H1 (cell line): ENCODE measurements around the gene WSCD1. TPM values are rescaled to one million over a fixed set of nuclear protein-coding genes. Genes with fewer than 3 reads are reported as not detected.

Source experiments
- ATF2 ChIP-seq: IDR thresholded peaks from 2 replicates; pipeline ENCODE4 v1.6.1; 2012; ENCODE audit warnings: low read length, inconsistent platforms
- CBX5 ChIP-seq: fragments of 300-800, 300-1000 bp; sonication (generic); IDR thresholded peaks from 2 replicates; pipeline ENCODE4 v1.7.1; 2016; ENCODE audit warnings: antibody characterized with exemption, low read length, low read depth
- CHD7 ChIP-seq: fragments of 300-600 bp; sonication (generic); IDR thresholded peaks from 2 replicates; pipeline ENCODE4 v1.7.1; 2012; ENCODE audit warnings: low read length, moderate library complexity, mild to moderate bottlenecking, inconsistent platforms; ENCODE audit not compliant: insufficient replicate concordance
- CTCF ChIP-seq, 3 experiments: IDR thresholded peaks; 1 replicate in 2 of 3; 2 replicates in 1 of 3; pipeline versions ENCODE4 v1.5.1 to v1.6.1; 2011; ENCODE audit warnings: low read length in 3 of 3, mild to moderate bottlenecking in 3 of 3, inconsistent platforms in 2 of 3, low read depth in 1 of 3, moderate library complexity in 1 of 3; ENCODE audit not compliant: insufficient read depth in 1 of 3; ENCODE audit errors: control extremely low read depth in 1 of 3
- RAD21 ChIP-seq, 2 experiments: IDR thresholded peaks in 1 of 2; conservative IDR thresholded peaks in 1 of 2; 2 replicates each; pipeline ENCODE4 v1.6.1; 2011; ENCODE audit warnings: low read depth in 2 of 2, low read length in 2 of 2, improper control_type of control experiment in 1 of 2, inconsistent platforms in 1 of 2, mild to moderate bottlenecking in 1 of 2, moderate library complexity in 1 of 2
- SIX5 ChIP-seq: IDR thresholded peaks from 2 replicates; pipeline ENCODE4 v1.6.1; 2011; ENCODE audit warnings: mild to moderate bottlenecking, low read depth, low read length
- polyA plus RNA-seq, 7 experiments: library from polyadenylated mRNA; depleted of rRNA in 3 of 7; stranded (reverse) in 5 of 7; unstranded in 2 of 7; fragments of >200 nt in 5 of 7; fragments of 200-250 nt in 2 of 7; gene quantifications; 1 replicate in 5 of 7; 2 replicates in 1 of 7; 4 replicates in 1 of 7; pipeline versions ENCODE4 v1.2.1 to v1.2.3, GENCODE V29; 2011 to 2013; ENCODE audit warnings: missing spikeins in 2 of 7, mixed read lengths in 2 of 7
- total RNA-seq: library from RNA; stranded (reverse); fragmentation: NEBNext Ultra II Directional; extraction: Animal tissue kit (Norgen Biotek cat#: 25700); gene quantifications from 2 replicates; pipeline ENCODE4 v1.2.1, GENCODE V29; 2021

Gene WSCD1
- total and polyA plus RNA-seq, 2 of the 8 experiments (the other 6 are each of a cell fraction or from before 2014, with no cell fraction given), result 21.9 to 39.0 TPM

GRCh38 chr17:6048486-6048885, 21.7 kb upstream of the WSCD1 start (continued):
- TF ChIP-seq CHD7 (no peak), CBX5 (no peak), CTCF (IDR thresholded peaks at IDR 0.05; ENCODE audit: control extremely low read depth in 1 of 3, insufficient read depth in 1 of 3, low read depth in 1 of 3, low read length in 3 of 3) (no peak), ATF2 (no peak), RAD21 (IDR thresholded peaks at IDR 0.05 in 1 of 2, conservative IDR thresholded peaks at IDR 0.05 in 1 of 2; ENCODE audit: low read depth in 2 of 2, low read length in 2 of 2) (no peak), SIX5 (no peak)
